Endothelial cell of umbilical vein (primary cell): Measurements from ENCODE around the gene EVC2. TPM values are rescaled to one million over a fixed set of nuclear protein-coding genes. Genes with fewer than 3 reads are reported as not detected.

Experiments used
- BruUV-seq: library from RNA; stranded (reverse); fragments of 400-500 nt; replicated peaks from 2 replicates; lab custom pipeline; 2021; lab: Mats Ljungman, UMichigan
- CTCF ChIA-PET: fragments of 300-600, 350-600 bp; sonication (Branson Sonifier 250); formaldehyde crosslinking; loops from one replicate; lab custom pipeline; 2021; ENCODE audit warnings: antibody characterized with exemption, inconsistent platforms; lab: Charles Lee
- POLR2A ChIA-PET: fragments of 300-600, 350-600 bp; sonication (Branson Sonifier 250); formaldehyde crosslinking; loops from one replicate; lab custom pipeline; 2021; ENCODE audit warnings: antibody characterized with exemption, inconsistent platforms; lab: Charles Lee
- DNase-seq: peaks from one replicate; pipeline ENCODE4 v3.0.0-alpha.2; 2011; ENCODE audit warnings: low read depth, low spot score
- FAIRE-seq: peaks from 2 replicates; lab custom pipeline; 2011; peaks lifted over from hg19 to GRCh38; lab: Jason Lieb, UNC
- H2AFZ ChIP-seq: 2 replicates; pipeline ENCODE4 v1.6.0; 2012; ENCODE audit warnings: low read depth, low read length, control low read depth, inconsistent platforms
- H3K27ac ChIP-seq: 2 replicates; pipeline ENCODE4 v1.5.1; 2011; ENCODE audit warnings: low read depth, mild to moderate bottlenecking, control low read depth, low read length, moderate library complexity; ENCODE audit not compliant: insufficient read depth
- H3K27me3 ChIP-seq, 2 experiments: 2 replicates each; pipeline versions ENCODE4 v1.6.0 to v1.6.1; 2011; ENCODE audit warnings: low read length in 2 of 2, mixed read lengths in 1 of 2; ENCODE audit not compliant: control insufficient read depth in 2 of 2, insufficient read depth in 2 of 2
- H3K36me3 ChIP-seq, 2 experiments: 2 replicates in 1 of 2; 3 replicates in 1 of 2; pipeline ENCODE4 v1.5.1; 2011; ENCODE audit warnings: low read length in 2 of 2, mild to moderate bottlenecking in 1 of 2, moderate library complexity in 1 of 2; ENCODE audit not compliant: control insufficient read depth in 2 of 2, insufficient read depth in 2 of 2; ENCODE audit errors: extremely low read depth in 1 of 2
- H3K4me1 ChIP-seq: 3 replicates; pipeline ENCODE4 v1.5.1; 2011; ENCODE audit warnings: mild to moderate bottlenecking, low read length; ENCODE audit not compliant: control insufficient read depth, insufficient read depth; ENCODE audit errors: extremely low read depth
- H3K4me2 ChIP-seq: 2 replicates; pipeline ENCODE4 v1.6.1; 2011; ENCODE audit warnings: low read length, control low read depth, mixed read lengths; ENCODE audit not compliant: insufficient read depth
- H3K4me3 ChIP-seq, 3 experiments: fragments of 200-600 bp in 1 of 3; sonication (generic), shearing (Covaris generic) in 1 of 3; replicated peaks in 1 of 3; 2 replicates each; pipeline ENCODE4 v1.5.1; 2011 to 2016; ENCODE audit warnings: control low read depth in 3 of 3, low read length in 3 of 3, mild to moderate bottlenecking in 2 of 3, inconsistent platforms in 1 of 3, low read depth in 1 of 3, moderate library complexity in 1 of 3; ENCODE audit not compliant: insufficient read depth in 1 of 3
- H3K79me2 ChIP-seq: 2 replicates; pipeline ENCODE4 v1.6.0; 2012; ENCODE audit warnings: low read length, inconsistent platforms; ENCODE audit not compliant: control insufficient read depth, insufficient read depth
- H3K9ac ChIP-seq: replicated peaks from 2 replicates; pipeline ENCODE3; 2011; ENCODE audit warnings: low read length, control low read depth; ENCODE audit not compliant: insufficient read depth; ENCODE audit errors: extremely low read depth
- H3K9me1 ChIP-seq: replicated peaks from 3 replicates; pipeline ENCODE4 v1.6.0; 2011; ENCODE audit warnings: mild to moderate bottlenecking, low read length; ENCODE audit not compliant: control insufficient read depth, insufficient read depth; ENCODE audit errors: extremely low read depth
- H3K9me3 ChIP-seq: replicated peaks from 2 replicates; pipeline ENCODE4 v1.5.1; 2012; ENCODE audit warnings: low read length, inconsistent platforms; ENCODE audit not compliant: control insufficient read depth, insufficient read depth
- H4K20me1 ChIP-seq: replicated peaks from 2 replicates; pipeline ENCODE3; 2011; ENCODE audit warnings: mild to moderate bottlenecking, low read length; ENCODE audit not compliant: control insufficient read depth, insufficient read depth; ENCODE audit errors: extremely low read depth
- EZH2 ChIP-seq: IDR thresholded peaks from 2 replicates; pipeline ENCODE4 v1.6.1; 2012; ENCODE audit warnings: borderline replicate concordance, low read depth, mild to moderate bottlenecking, moderate library complexity, low read length, inconsistent platforms; ENCODE audit not compliant: severe bottlenecking
- GATA2 ChIP-seq: IDR thresholded peaks from 2 replicates; pipeline ENCODE4 v1.7.0; 2011; ENCODE audit warnings: low read depth, mild to moderate bottlenecking, moderate library complexity, mixed read lengths, low read length; ENCODE audit not compliant: insufficient read length, insufficient read depth
- MYC ChIP-seq: IDR thresholded peaks from one replicate; pipeline ENCODE4 v1.6.1; 2011; ENCODE audit warnings: mild to moderate bottlenecking, low read depth, low read length
- POLR2A ChIP-seq: IDR thresholded peaks from 2 replicates; pipeline ENCODE4 v1.6.1; 2012; ENCODE audit warnings: low read depth, mild to moderate bottlenecking, control low read depth, low read length
- POLR2AphosphoS5 ChIP-seq: IDR thresholded peaks from 2 replicates; pipeline ENCODE4 v1.6.1; 2012; ENCODE audit warnings: low read depth, mild to moderate bottlenecking, control low read depth, low read length, moderate library complexity; ENCODE audit not compliant: insufficient read depth
- dilution Hi-C: fragments of 300-500 bp; cut with MboI; formaldehyde crosslinking; loops from one replicate; pipeline ENCODE4 v1.15.0; 2019; ENCODE audit warnings: low sequenced_read_pairs; ENCODE audit not compliant: extremely low pct_ligation_motif_present
- intact Hi-C: fragments of 100-400 bp; cut with micrococcal nuclease; formaldehyde crosslinking; loops from one replicate; pipeline ENCODE4 v1.10.0; 2022
- polyA plus RNA-seq, 4 experiments: library from polyadenylated mRNA; depleted of rRNA in 3 of 4; stranded (reverse) in 3 of 4; unstranded in 1 of 4; fragments of >200 nt; gene quantifications; 2 replicates each; pipeline versions ENCODE4 v1.2.1 to v1.2.3, GENCODE V29; 2011 to 2012; ENCODE audit warnings: missing spikeins in 1 of 4
- total RNA-seq: library from RNA; stranded (reverse); gene quantifications from 2 replicates; pipeline ENCODE4 v1.2.3, GENCODE V29; 2021
- TF ChIP-seq, protein P1 (sequence below), 2 donors: IDR thresholded peaks; 1 replicate in 1 of 2; 2 replicates in 1 of 2; pipeline ENCODE4 v1.5.1; 2011; ENCODE audit warnings: low read length in 2 of 2, mild to moderate bottlenecking in 2 of 2, moderate library complexity in 2 of 2, control low read depth in 1 of 2, inconsistent platforms in 1 of 2, low read depth in 1 of 2; ENCODE audit not compliant: insufficient read depth in 1 of 2; ENCODE audit errors: extremely low read depth in 1 of 2

EVC2 gene
- total and polyA plus RNA-seq, 2 donors (not counting 3 experiments of a cell fraction or from before 2014, with no cell fraction given), result 1.7 to 8.8 TPM

DNA sequence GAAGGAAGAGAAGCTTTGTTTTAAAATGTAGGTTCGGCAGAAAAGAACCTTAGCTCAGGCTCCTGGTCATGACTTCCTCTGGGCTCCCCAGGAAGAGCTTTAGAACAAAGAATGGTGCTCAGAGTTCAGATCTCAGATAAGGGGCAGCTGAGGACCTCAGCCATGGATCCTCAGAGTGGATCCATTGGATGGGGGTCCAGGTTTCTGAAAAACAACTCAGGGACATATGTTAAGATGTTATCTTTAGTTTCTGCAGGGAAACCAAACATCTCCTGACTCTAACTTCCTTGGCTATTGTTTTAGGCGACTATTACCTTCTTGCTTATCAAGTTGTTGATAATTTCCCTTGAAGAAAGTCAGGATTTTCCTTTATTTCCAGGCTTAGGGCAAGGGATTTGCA lies 8.0 kb upstream of the EVC2 start:
- Histone ChIP-seq H3K9ac (no peak overlapping the region), H3K4me3 (no peak overlapping the region), H3K27ac (no peak overlapping the region), H2AFZ (no peak overlapping the region), H4K20me1 (no peaks in the 10 kb centered on the region), H3K27me3 (no peaks in the 10 kb centered on the region), H3K36me3 (peaks cover 2 to 3% of the 10 kb centered on the region in 2 experiments), H3K4me2 (no peak overlapping the region), H3K9me3 (no peaks in the 10 kb centered on the region), H3K9me1 (no peaks in the 10 kb centered on the region), H3K79me2 (peaks cover 23% of the 10 kb centered on the region), H3K4me1 (peaks cover 11% of the 10 kb centered on the region)
- dilution Hi-C loops (no loop called here), intact Hi-C loops (no loop called here)
- no peak for FAIRE-seq
- CTCF ChIA-PET, result interaction anchor here (1.0 to 1.6 kb wide), 3 partner anchors 31 to 39 kb away, joined by 4 to 6 read pairs (median 4); no protein-coding TSS in a partner anchor
- TF ChIP-seq, protein P1, sequence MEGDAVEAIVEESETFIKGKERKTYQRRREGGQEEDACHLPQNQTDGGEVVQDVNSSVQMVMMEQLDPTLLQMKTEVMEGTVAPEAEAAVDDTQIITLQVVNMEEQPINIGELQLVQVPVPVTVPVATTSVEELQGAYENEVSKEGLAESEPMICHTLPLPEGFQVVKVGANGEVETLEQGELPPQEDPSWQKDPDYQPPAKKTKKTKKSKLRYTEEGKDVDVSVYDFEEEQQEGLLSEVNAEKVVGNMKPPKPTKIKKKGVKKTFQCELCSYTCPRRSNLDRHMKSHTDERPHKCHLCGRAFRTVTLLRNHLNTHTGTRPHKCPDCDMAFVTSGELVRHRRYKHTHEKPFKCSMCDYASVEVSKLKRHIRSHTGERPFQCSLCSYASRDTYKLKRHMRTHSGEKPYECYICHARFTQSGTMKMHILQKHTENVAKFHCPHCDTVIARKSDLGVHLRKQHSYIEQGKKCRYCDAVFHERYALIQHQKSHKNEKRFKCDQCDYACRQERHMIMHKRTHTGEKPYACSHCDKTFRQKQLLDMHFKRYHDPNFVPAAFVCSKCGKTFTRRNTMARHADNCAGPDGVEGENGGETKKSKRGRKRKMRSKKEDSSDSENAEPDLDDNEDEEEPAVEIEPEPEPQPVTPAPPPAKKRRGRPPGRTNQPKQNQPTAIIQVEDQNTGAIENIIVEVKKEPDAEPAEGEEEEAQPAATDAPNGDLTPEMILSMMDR (IDR thresholded peaks at IDR 0.05; ENCODE audit: extremely low read depth in 1 of 2, insufficient read depth in 1 of 2, low read depth in 1 of 2, low read length in 2 of 2), result no peak
- peak; percentile 48 for TF ChIP-seq GATA2
- peak; percentile 52 for DNase-seq
- BruUV-seq, result no TSS peak
- POLR2A ChIA-PET, result no interaction called here

DNA sequence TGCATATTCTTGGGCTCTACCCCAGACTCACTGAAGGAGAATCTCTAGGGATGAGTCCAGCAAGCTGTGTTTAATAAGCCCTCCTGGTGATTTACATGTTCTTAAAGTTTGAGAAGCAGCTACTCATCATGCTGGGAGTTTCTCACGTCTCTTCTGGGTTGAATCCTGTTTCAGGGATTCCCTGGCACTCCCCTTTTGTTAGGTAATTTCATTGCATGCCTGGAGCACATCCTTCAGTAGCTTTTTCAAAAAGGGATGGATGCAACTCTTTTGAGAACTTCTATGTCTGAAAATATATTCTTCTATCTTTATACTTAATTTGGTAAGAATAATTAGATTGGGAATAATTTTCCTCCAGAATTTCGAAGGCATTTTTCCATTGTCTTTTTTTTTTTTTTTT lies 7.0 kb upstream of the EVC2 start:
- Histone ChIP-seq H3K4me1 (peaks cover 15% of the 10 kb centered on the region), H3K9ac (no peak overlapping the region), H3K4me3 (no peak overlapping the region), H3K27ac (no peak overlapping the region), H3K9me3 (no peaks in the 10 kb centered on the region), H3K9me1 (no peaks in the 10 kb centered on the region), H3K27me3 (no peaks in the 10 kb centered on the region), H2AFZ (no peak overlapping the region), H4K20me1 (no peaks in the 10 kb centered on the region), H3K79me2 (peaks cover 23% of the 10 kb centered on the region), H3K4me2 (no peak overlapping the region), H3K36me3 (peaks cover 2 to 3% of the 10 kb centered on the region in 2 experiments)
- intact Hi-C loops, result no loop called here
- DNase-seq, result no peak
- dilution Hi-C loops, result no loop called here
- ChIA-PET CTCF (interaction anchor here (1.1 to 1.6 kb wide), 2 partner anchors 32 to 38 kb away, joined by 4 to 6 read pairs; no protein-coding TSS in a partner anchor), POLR2A (no interaction called here)
- no peak for FAIRE-seq
- no TSS peak for BruUV-seq
- no peak for TF ChIP-seq MYC
- TF ChIP-seq POLR2A, result no peak
- TF ChIP-seq GATA2, result no peak
- no peak for TF ChIP-seq POLR2AphosphoS5
- TF ChIP-seq EZH2, result no peak
